Smooth muscle cell (in vitro differentiated cells): ENCODE data around the gene MAB21L4. TPM values are rescaled to one million over a fixed set of nuclear protein-coding genes. Genes with fewer than 3 reads are reported as not detected.

Experiments
- DNase-seq: peaks from one replicate; lab custom pipeline; 2025; ENCODE audit not compliant: unreplicated experiment; lab: John Stamatoyannopoulos, UW
- H2AFZ ChIP-seq: fragments of 200-600 bp; sonication (generic); 2 replicates; pipeline ENCODE4 v1.6.0; 2016; ENCODE audit warnings: antibody characterized with exemption, low read depth, mild to moderate bottlenecking
- H3F3A ChIP-seq: fragments of 200-600 bp; sonication (generic); 2 replicates; pipeline ENCODE4 v1.6.0; 2017; ENCODE audit warnings: antibody characterized with exemption, low read depth
- H3K27ac ChIP-seq: fragments of 200-600 bp; sonication (generic); 2 replicates; pipeline ENCODE4 v1.5.1; 2016; ENCODE audit warnings: low read depth, mild to moderate bottlenecking
- H3K27me3 ChIP-seq: fragments of 200-600 bp; sonication (generic); 2 replicates; pipeline ENCODE4 v1.6.1; 2016; ENCODE audit warnings: low read depth, mild to moderate bottlenecking
- H3K36me3 ChIP-seq: fragments of 200-600 bp; sonication (generic); 2 replicates; pipeline ENCODE4 v1.5.1; 2016; ENCODE audit warnings: low read depth
- H3K4me1 ChIP-seq: fragments of 200-600 bp; sonication (generic); 2 replicates; pipeline ENCODE4 v1.5.1; 2016; ENCODE audit warnings: low read depth
- H3K4me2 ChIP-seq: fragments of 200-600 bp; sonication (generic); 2 replicates; pipeline ENCODE4 v1.6.0; 2016; ENCODE audit warnings: mild to moderate bottlenecking
- H3K4me3 ChIP-seq: fragments of 200-600 bp; sonication (generic); 2 replicates; pipeline ENCODE4 v1.5.1; 2016; ENCODE audit warnings: mild to moderate bottlenecking
- H3K79me2 ChIP-seq: fragments of 200-600 bp; sonication (generic); 2 replicates; pipeline ENCODE4 v1.6.0; 2016; ENCODE audit warnings: low read depth, mild to moderate bottlenecking
- H3K9ac ChIP-seq: fragments of 200-600 bp; sonication (generic); 2 replicates; pipeline ENCODE4 v1.6.0; 2016; ENCODE audit warnings: low read depth
- H3K9me3 ChIP-seq: fragments of 200-600 bp; sonication (generic); replicated peaks from 2 replicates; pipeline ENCODE4 v1.5.1; 2016; ENCODE audit warnings: low read depth
- H4K20me1 ChIP-seq: fragments of 200-600 bp; sonication (generic); 2 replicates; pipeline ENCODE4 v1.6.0; 2016; ENCODE audit warnings: low read depth
- WGBS: methylation state at CpG from one replicate; pipeline ENCODE4 v1.1.7; 2016; ENCODE audit warnings: low lambda C conversion rate; 5-methylcytosine and 5-hydroxymethylcytosine counted together
- polyA plus RNA-seq: library from polyadenylated mRNA; unstranded; fragments of >200 nt; fragmentation: Nextera tagmentation; extraction: Ambion mirVana; gene quantifications from 2 replicates; pipeline ENCODE4 v1.2.1, GENCODE V29; 2016
- total RNA-seq: library from RNA; depleted of rRNA; stranded (reverse); fragments of >200 nt; gene quantifications from 2 replicates; pipeline ENCODE4 v1.2.3, GENCODE V29; 2014
- TF ChIP-seq, protein P1 (sequence below): fragments of 200-600 bp; sonication (generic); IDR thresholded peaks from 2 replicates; pipeline ENCODE4 v1.5.1; 2017; ENCODE audit warnings: borderline replicate concordance, mild to moderate bottlenecking, antibody characterized with exemption; ENCODE audit not compliant: insufficient read depth, poor library complexity, severe bottlenecking

The MAB21L4 gene
- total and polyA plus RNA-seq, 2 experiments from 2014 or later: 0.53 to 2.2 TPM

GRCh38 chr2:240888130-240888889 is 7.6 kb downstream of the MAB21L4 start:
- Histone ChIP-seq H4K20me1 (no peaks in the 10 kb centered on the region), H3K79me2 (no peaks in the 10 kb centered on the region), H3K36me3 (no peaks in the 10 kb centered on the region), H3K27ac (no peak overlapping the region), H3K27me3 (no peaks in the 10 kb centered on the region), H3K4me2 (no peak overlapping the region), H3K9me3 (no peaks in the 10 kb centered on the region), H3K4me3 (no peak overlapping the region), H3F3A (no peaks in the 10 kb centered on the region), H3K4me1 (peaks cover 6% of the 10 kb centered on the region), H2AFZ (no peak overlapping the region), H3K9ac (no peak overlapping the region)
- TF ChIP-seq, protein P1, sequence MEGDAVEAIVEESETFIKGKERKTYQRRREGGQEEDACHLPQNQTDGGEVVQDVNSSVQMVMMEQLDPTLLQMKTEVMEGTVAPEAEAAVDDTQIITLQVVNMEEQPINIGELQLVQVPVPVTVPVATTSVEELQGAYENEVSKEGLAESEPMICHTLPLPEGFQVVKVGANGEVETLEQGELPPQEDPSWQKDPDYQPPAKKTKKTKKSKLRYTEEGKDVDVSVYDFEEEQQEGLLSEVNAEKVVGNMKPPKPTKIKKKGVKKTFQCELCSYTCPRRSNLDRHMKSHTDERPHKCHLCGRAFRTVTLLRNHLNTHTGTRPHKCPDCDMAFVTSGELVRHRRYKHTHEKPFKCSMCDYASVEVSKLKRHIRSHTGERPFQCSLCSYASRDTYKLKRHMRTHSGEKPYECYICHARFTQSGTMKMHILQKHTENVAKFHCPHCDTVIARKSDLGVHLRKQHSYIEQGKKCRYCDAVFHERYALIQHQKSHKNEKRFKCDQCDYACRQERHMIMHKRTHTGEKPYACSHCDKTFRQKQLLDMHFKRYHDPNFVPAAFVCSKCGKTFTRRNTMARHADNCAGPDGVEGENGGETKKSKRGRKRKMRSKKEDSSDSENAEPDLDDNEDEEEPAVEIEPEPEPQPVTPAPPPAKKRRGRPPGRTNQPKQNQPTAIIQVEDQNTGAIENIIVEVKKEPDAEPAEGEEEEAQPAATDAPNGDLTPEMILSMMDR: no peak
- no peak for DNase-seq
- WGBS: 96% methylated on average over 32 of the region's 37 CpGs

- TF ChIP-seq, protein P1: no peak
- no peak overlapping the region for H3K27ac ChIP-seq
- no peaks in the 10 kb centered on the region for H3K79me2 ChIP-seq
- peaks cover 6% of the 10 kb centered on the region for H3K4me1 ChIP-seq
- H4K20me1 ChIP-seq: no peaks in the 10 kb centered on the region
- H3K36me3 ChIP-seq: no peaks in the 10 kb centered on the region
- H3K9ac ChIP-seq: no peak overlapping the region
- no peak overlapping the region for H2AFZ ChIP-seq
- no peaks in the 10 kb centered on the region for H3K9me3 ChIP-seq
- DNase-seq: no peak
- WGBS: 94% methylated on average over 4 of the region's 4 CpGs
- H3F3A ChIP-seq: no peaks in the 10 kb centered on the region
- no peaks in the 10 kb centered on the region for H3K27me3 ChIP-seq
- no peak overlapping the region for H3K4me3 ChIP-seq
- H3K4me2 ChIP-seq: no peak overlapping the region
These were observed 8.3 kb downstream of the MAB21L4 start for GRCh38 chr2:240887631-240888030.

GRCh38 chr2:240886678-240887609 is 9.0 kb downstream of the MAB21L4 start:
- Histone ChIP-seq H3K9me3 (no peaks in the 10 kb centered on the region), H3K36me3 (no peaks in the 10 kb centered on the region), H3F3A (no peaks in the 10 kb centered on the region), H3K4me2 (no peak overlapping the region), H3K27me3 (no peaks in the 10 kb centered on the region), H3K79me2 (no peaks in the 10 kb centered on the region), H3K9ac (no peak overlapping the region), H3K4me1 (peaks cover 6% of the 10 kb centered on the region), H4K20me1 (no peaks in the 10 kb centered on the region), H3K27ac (no peak overlapping the region), H2AFZ (no peak overlapping the region), H3K4me3 (no peak overlapping the region)
- TF ChIP-seq, protein P1: no peak
- 89% methylated on average over 18 of the region's 18 CpGs for WGBS
- DNase-seq: no peak
